Left ventricle myocardium superior (tissue), 1 donor: ENCODE data around the gene MRPL48. TPM values are rescaled to one million over a fixed set of nuclear protein-coding genes. Genes with fewer than 3 reads are reported as not detected.
"Not testable (repeated sequence)": the region's sequence is repeated elsewhere in the genome, so short reads cannot be mapped to it uniquely, and the experiment has no call there.

Experiments
- ATAC-seq: fragments of 200-7000 bp; cut with Tn5 transposase; one replicate; pipeline ENCODE4 v1.9.1; 2020; ENCODE audit warnings: mild to moderate bottlenecking, moderate library complexity
- DNase-seq: peaks from one replicate; pipeline ENCODE4 v3.0.0-alpha.2; 2020
- intact Hi-C: fragments of 100-400 bp; cut with micrococcal nuclease; formaldehyde crosslinking; loops from one replicate; pipeline ENCODE4 v1.11.0; 2022
- total RNA-seq: library from RNA; stranded (reverse); fragmentation: NEBNext Ultra II Directional; extraction: Animal tissue kit (Norgen Biotek cat#: 25700); gene quantifications from one replicate; pipeline ENCODE4 v1.2.1, GENCODE V29; 2021
- donor health status: DM: no; HTN: yes; CAD: no; lungs with severe emphysema.

MRPL48 gene
- total RNA-seq, 1 donor from 2014 or later, result 44.7 TPM

DNA sequence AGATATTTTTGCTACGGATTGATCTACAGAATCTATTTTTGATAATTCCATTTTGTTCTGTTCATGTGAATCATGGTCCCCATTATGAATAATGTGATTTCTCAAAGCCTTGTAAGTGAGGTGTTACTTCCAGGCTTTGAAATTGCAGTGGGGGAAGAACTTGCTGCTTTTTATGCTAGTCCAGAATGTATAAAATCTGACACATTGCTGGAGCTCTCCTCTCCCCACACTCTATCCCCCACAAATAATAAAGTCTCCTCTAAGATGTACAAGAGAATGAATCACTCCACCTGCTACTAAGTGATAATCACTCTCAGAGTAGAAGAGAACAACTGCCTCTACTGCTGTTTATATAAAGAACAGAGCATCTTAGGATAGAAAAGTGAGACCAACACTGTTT is 20.9 kb upstream of the MRPL48 start:
- ATAC-seq (no peak), DNase-seq (no peak)
- intact Hi-C loops, result no loop called here

DNA sequence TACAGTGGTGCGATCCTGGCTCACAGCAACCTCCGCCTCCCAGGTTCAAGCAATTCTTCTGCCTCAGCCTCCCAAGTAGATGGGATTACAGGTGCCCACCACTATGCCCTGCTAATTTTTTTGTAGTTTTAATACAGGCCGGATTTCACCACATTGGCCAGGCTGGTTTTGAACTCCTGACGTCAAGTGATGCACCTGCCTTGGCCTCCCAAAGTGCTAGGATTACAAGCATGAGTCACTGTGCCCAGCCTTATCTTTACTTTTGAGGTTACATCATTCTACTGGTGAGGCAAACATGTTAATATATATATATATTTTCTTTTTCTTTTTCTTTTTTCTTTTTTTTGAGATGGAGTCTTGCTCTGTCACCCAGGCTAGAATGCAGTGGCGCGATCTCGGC is 16.9 kb upstream of the MRPL48 start:
- ATAC-seq, intact Hi-C loops, DNase-seq: not testable (repeated sequence)

DNA sequence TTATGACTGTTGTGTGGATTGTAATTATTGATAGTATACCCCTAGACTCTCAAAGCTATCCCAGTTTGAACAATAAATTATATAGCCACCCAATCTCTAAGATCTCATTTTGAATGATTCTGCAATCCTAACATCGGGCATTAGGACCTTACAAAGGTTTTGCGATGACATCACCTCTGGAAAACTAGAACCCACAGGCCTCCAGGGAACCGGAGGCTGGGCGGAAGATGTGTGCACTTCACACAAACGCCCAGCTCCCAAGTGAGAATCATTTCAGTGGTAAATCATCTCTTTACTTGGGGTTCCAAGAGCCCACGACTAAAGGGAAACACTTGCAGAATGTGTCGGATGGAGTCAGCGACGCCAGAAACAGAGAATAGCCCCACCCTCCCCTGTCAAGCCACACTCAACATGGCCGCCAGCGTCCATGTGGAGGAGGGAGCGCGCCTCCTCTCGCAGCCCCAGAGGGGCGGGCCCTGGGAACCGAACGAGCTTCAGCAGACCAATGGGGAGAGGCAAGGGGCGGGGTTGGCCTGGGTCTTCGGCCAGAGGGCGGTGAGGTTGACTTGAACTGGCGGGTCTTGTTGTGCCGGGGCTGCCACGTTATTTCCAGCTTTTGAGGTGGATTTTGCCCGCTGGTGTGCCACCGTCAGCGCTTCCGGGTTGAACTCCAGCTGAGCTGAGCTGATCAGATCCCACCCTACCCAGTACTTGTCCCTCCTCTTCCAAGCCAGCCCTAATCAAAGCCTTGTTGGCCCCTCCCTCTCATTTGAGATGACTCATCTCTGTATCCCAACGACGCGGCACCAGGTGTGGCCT is 8.4 kb upstream of the MRPL48 start:
- ATAC-seq (peak; percentile 100), DNase-seq (peak; percentile 99)
- intact Hi-C loops, result no loop called here

DNA sequence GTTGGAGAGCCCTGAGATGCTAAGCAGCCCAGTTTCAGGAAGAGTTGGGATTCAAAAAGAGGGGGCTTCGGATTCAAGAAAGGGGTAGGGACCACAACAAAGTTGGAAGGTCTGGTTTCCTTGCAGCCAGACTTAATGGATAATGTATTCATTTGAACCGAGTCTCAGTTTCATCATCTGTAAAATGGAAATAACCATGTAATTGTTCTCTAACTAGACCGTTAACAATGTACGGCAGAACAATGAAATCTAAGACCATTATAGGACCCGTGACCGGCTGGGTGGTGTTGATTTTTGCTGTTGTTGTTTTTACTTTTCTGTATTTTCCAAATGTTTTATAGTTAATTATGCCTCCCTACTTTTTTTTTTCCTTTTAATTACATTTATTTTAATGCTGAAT is 6.4 kb upstream of the MRPL48 start:
- DNase-seq (no peak), ATAC-seq (no peak)
- intact Hi-C loops, result no loop called here

DNA sequence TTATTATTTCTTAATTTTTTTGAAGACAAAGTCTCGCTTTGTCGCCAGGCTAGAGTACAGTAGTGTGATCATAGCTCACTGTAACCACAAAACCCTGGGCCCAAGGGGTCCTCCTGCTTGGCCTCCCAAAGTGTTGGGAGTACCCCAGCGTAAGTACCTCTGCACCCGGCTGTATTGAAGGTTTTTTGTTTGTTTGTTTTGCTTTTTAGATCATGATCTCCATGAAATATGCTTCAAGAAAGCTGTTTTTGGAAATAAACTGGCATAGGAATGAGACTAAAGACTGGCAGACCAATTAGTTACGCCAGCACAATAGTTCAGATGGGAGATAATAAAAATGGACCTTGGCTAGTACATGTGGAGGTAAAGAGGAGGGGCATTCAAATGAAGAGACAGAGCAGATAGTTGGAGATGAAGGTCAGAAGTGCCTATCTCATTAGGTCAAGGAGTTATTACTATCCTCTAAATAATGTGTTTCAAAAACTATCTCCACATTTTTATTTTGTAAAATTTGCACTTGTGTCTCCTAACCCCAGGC is 4.1 kb upstream of the MRPL48 start:
- DNase-seq (no peak), ATAC-seq (no peak)
- intact Hi-C loops, result no loop called here

DNA sequence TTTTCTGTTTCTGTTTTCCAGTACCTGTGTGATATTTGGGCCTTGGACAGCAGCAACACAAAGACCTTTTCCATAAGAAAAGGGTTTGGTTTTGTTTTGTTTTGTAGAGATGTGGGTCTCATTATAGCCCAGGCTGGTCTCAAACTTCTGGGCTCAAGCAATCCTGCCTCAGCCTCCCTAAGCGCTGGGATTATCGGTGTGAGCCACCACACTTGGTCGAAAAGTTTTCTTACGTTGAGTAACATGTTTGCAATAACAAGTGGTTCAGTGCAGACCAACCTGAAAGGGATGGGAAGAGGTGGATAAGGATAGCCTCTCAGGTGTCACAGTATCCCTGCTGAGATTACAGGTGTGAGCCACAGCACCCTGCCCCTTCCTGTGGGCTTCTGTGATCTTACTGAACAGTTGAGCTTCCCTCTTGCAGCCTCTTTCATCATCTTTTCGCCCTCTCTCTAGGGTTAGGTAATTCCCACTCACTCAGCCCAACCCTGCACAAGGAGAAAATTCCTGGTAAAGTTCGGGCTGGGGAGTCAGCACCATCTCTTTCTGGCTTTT is 3.5 kb upstream of the MRPL48 start:
- DNase-seq (no peak), ATAC-seq (no peak)
- intact Hi-C loops, result no loop called here

DNA sequence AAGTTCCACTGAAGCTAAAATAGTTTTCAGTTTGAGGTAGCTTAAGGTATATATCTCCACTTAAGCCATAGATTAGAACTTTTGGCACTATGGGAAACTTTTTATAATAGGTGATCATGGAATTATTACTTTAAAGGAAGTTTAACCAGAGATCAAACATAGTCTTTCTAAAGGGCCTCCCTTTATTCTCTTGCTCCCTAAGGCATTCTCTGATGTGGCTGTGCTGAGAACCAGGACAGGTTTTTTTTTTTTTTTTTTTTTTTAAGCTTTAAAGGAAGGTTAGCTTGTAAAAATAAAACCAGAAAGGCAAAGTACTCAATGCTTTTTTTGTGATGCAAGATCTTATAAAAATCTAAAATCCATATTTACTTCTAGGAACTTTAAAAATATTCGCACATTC is 2.9 kb upstream of the MRPL48 start:
- DNase-seq (no peak), ATAC-seq (no peak)
- intact Hi-C loops, result no loop called here

DNA sequence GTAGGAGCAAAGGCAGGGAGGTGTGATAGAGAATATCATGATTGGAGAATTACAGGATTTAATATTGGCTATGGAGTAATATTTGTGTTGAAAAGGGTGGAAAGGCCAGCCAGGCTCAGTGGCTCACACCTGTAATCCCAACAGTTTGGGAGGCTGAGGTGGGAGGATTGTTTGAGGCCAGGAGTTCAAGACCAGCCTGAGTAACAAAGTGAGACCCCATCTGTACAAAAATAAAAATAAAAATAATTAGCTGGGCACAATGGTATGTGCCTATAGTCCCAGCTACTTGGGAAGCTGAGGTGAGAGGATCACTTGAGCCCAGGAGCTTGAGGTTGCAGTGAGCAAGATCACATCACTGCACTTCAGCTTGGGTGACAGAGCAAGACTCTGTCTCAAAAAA is 2.2 kb upstream of the MRPL48 start:
- ATAC-seq, DNase-seq, intact Hi-C loops: not testable (repeated sequence)

DNA sequence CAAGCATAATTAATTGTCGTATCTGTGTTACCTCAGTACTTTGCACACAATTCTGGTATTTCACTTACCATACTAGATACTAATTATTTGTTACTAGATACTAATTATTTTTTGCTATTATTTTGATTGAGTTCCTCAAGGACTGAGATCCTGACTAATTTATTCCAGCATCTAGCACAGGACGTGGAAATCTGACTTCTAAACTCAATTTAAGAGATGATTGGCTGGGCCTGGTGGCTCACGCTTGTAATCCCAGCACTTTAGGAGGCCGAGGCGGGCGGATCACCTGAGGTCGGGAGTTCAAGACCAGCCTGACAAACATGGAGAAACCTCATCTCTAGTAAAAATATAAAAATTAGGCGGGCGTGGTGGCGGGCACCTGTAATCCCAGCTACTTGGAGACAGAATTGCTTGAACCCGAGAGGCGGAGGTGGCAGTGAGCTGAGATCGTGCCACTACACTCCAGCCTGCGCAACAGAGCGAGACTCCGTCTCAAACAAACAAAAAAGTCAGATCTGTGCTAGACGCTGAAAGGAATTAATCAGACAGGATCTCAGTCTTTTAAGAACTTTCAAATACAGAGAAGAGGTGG is 527 bp upstream of the MRPL48 start:
- DNase-seq (no peak), ATAC-seq (no peak)
- intact Hi-C loops, result no loop called here

DNA sequence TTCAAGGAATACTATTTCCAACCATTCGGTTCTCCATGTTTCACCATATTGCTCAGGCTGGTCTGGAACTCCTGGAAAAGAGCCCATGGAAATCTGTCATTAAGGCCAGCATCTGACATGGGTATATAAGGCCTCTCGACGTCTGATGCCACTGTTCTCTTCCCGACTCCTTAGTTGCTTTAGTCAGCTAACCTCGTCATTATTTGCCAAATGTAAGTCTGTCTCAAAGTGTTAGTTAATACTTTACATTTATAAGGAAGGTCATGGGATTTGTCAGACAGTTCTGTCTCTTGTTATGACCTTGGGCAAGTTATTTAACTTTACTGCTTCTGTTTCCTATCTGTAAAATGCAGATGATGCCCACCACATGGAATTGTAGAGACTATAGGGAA is 1.6 kb downstream of the MRPL48 start:
- intact Hi-C loops, result no loop called here
- DNase-seq (no peak), ATAC-seq (no peak)

DNA sequence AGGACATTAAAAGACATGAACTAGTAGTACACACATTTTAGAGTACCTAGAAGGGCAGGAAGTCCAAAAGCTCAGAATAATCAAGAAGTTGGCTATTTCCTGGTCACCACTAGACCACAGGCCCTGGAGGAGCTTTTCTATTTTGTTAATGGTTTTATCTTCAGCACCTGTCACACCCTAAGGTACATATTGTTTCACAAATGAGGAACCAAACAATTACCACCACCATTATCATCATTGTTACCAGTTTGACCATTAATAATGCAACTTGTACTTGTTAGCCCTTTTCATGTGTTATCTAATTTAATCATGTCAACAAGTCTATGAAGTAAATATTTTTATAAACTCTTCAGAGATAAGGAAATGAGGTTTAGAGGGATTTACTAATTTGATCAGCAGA is 4.9 kb downstream of the MRPL48 start:
- no peak for DNase-seq
- intact Hi-C loops, result no loop called here

DNA sequence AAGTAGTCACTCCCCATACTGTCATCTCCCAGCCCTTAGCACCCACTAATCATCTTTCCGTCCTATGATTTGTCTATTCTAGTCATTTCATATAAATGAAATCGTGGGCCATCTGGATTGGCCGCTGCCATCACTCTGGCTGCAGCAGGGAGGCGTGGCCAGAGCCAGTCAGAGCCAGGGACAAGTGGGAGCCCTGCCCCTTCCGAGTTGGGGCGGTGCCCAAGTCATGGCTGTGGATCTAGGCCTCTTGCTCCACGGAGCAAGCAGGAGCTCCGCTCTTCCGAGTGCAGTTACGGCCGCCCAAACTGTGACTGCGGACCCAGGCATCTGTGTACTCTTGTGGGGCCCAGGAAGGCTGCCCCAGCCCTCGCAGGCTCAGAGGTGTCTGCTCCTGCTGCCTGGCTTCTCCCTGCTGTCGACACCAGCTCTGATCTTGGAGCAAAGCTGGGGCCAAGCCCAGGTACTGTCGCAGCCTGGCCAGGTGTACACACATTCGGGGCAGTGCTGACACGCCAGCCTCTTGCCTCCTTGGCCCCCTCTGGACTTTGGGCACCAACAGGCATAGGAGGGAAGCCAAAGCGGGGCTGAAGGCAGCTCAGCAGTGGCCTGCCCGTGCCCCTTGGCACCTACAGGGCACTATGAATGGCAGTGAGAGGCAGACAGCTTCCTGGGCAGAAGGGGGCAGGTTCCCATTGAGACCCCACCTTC is 8.4 kb downstream of the MRPL48 start:
- DNase-seq (peak; percentile 62), ATAC-seq (peak; percentile 60)
- intact Hi-C loops, result no loop called here

More for the DNA sequence above, 4.9 kb downstream of the MRPL48 start:
- ATAC-seq, result no peak

DNA sequence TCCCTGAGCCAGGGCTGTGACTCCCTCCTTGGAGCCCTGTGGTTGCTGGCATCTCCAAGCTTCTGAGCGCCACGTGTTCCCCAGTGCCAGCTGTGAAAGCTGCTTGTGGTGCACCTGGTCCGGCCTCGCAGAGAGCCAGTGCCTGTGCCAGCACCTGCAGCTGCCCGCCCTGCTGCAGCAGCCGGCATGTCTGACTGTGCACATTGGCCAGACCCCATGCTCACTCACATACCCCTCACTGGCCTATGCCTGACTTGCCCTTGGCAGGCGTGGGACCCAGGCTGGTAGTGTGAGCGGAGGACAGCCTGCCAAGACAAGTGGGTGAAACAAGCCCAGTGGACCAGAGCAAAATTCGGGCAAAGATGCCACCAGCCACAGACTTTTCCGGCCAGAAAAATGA is 9.8 kb downstream of the MRPL48 start:
- DNase-seq, result peak; percentile 68
- peak; percentile 93 for ATAC-seq
- intact Hi-C loops, result no loop called here

DNA sequence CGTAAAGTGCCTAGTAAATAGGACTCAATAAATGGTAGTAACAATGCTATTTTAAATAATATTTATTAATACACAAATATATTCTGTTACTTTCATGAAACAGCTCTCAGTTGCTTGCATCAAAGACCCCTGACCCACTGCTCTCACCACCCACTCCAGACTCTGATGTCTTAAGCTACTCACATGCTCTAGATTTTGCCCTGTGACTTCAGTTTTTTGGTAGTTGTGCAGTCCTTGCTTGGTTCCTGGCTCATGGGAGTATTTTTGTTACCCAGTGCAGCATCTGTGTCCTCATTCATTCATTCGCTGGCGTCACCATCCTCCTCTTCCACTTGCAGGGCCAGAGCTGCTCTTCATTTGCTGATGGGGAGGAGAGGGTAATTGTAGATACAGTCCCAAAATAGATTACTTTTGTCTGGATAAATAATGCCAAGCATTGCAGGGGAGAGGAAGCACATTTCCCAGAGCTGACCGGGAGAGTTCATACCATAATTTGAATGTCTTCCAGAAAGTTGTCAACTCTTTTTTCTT is 12.7 kb downstream of the MRPL48 start:
- DNase-seq, result no peak
- peak; percentile 7 for ATAC-seq
- intact Hi-C loops, result no loop called here

DNA sequence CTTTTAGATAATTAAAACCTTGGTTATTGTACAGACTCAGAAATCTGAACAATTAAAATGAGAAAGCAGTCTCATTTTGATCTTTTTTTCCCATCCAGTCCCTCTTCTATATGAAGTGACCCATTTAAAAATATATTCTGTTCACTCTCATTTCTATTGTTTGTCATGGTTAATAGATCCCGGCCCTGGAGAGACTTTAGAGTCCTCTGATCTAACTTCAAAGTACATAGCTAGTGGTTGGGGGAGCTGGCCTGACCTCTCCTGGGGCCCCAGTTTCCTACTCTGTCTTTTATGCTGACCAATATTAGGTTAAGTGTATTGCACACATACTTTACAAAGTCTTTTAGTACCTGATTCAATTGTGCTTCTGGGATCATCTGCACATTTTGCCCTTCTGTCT is 13.5 kb downstream of the MRPL48 start:
- ATAC-seq (no peak), DNase-seq (no peak)
- intact Hi-C loops, result no loop called here

DNA sequence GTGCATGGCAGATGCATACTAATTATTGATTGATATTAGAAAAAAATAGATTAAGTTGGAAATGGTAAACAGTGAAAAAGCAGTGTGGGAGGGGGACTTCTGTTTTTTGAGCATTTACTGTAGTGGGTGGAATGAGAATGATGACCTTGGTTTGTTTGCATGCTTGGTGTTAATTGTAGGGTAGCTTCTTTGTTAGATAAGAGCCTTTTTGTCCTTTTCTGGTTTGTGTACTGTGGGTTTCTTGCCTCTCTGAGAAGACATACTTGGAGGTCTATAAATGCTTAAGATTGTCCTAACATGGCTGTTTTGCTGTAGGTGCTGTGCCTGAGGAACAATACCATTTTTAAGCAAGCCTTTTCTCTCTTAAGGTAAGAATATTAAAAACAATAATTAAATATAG is 17.0 kb downstream of the MRPL48 start:
- intact Hi-C loops, result no loop called here
- no peak for ATAC-seq
- no peak for DNase-seq

DNA sequence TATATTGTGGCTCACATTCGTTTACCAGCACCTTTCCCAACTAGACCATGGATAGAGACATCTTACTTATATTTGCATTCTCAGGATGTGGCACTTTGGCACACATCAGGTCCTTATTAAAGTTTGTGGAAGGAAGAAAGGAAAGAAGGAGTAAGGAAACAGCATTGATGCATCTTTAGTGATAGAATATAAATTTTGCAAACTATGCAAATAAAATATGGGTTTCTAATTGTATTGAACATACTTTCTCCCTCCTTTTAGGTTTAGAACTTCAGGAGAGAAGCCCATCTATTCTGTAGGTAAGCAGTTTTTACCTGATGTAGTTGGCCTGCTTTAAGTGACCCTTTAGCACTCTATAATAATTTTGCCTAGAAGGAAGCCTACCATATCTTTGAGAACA is 20.4 kb downstream of the MRPL48 start:
- DNase-seq, result no peak
- intact Hi-C loops, result no loop called here
- no peak for ATAC-seq

DNA sequence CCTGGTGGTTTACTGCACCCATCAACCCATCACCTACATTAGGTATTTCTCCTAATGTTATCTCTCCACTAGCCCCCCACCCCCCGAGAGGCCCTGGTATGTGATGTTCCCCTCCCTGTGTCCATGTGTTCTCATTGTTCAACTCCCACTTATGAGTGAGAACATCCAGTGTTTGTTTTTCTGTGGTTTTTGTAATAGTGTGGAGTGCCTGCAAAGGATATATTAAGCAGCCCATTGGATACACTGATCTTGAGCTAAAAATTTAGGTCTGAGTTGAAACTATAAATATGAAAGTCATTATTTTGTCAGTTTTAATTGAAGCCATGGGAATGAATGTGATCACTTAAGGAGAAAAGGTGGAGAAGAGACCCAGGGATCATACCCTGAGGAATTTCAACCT is 23.0 kb downstream of the MRPL48 start:
- ATAC-seq, result no peak
- intact Hi-C loops, result no loop called here
- DNase-seq, result no peak

DNA sequence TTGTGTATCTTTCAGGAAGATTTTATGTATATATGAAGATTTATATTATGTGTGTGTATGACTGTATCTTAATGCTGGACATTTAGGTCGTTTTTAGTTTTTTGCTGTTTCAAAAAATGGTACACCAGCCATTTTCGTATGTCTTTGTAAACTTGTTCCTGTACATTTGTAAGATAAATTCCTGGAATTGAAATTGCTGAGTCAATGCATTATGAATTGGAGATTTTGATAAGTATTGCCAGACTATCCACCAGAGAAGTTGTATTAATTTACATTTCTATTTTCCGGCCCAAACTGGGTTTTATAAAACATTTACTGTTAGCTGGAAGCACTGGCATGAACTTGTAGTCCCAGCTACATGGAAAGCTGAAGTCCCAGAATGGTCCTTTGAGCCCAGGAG is 24.6 kb downstream of the MRPL48 start:
- no peak for DNase-seq
- intact Hi-C loops, result no loop called here
- ATAC-seq, result no peak

DNA sequence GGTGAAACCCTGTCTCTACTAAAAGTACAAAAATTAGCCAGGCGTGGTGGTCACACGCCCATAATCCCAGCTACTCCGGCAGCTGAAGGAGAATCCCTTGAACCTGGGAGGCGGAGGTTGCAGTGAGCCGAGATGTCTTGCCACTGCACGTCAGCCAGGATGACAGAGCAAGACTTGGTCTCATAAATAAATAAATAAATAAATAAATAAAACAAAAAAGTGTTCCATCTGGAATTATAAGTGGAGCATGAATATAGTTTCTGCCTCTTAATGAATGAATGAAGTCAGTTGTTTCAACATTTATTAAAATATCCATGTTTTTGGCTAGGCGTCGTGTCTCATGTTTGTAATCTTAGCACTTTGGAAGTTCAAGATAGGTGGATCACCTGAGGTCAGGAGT is 27.1 kb downstream of the MRPL48 start:
- ATAC-seq, result no peak

More for the DNA sequence above, 27.1 kb downstream of the MRPL48 start:
- DNase-seq, result no peak
- intact Hi-C loops, result no loop called here
